IPS-20b (cell line): ENCODE data around the gene EMX2.

Source experiments
- H3K27ac ChIP-seq: one replicate; pipeline ENCODE4 v1.5.1; 2013; ENCODE audit warnings: low read length
- H3K27me3 ChIP-seq: 2 replicates; pipeline ENCODE4 v1.6.1; 2013; ENCODE audit warnings: mild to moderate bottlenecking, low read length, inconsistent platforms; ENCODE audit not compliant: insufficient read depth
- H3K36me3 ChIP-seq: 2 replicates; pipeline ENCODE4 v1.6.1; 2013; ENCODE audit warnings: low read depth, mild to moderate bottlenecking, inconsistent platforms, low read length, moderate library complexity; ENCODE audit not compliant: insufficient read depth
- H3K4me1 ChIP-seq: 2 replicates; pipeline ENCODE4 v1.6.1; 2013; ENCODE audit warnings: mild to moderate bottlenecking, control low read depth, inconsistent platforms, low read length, moderate library complexity; ENCODE audit not compliant: insufficient read depth
- H3K4me3 ChIP-seq: 2 replicates; pipeline ENCODE4 v1.5.1; 2013; ENCODE audit warnings: mild to moderate bottlenecking, low read length, inconsistent platforms
- H3K9ac ChIP-seq: 2 replicates; pipeline ENCODE4 v1.6.1; 2013; ENCODE audit warnings: low read depth, mild to moderate bottlenecking, inconsistent platforms, low read length, moderate library complexity
- H3K9me3 ChIP-seq: 2 replicates; pipeline ENCODE4 v1.6.1; 2013; ENCODE audit warnings: mild to moderate bottlenecking, low read depth, low read length, inconsistent platforms; ENCODE audit not compliant: insufficient read depth

EMX2 gene

GRCh38 chr10:117554241-117554814 is 11.8 kb downstream of the EMX2 start:
- Histone ChIP-seq H3K4me3 (peak overlapping the region; percentile 26; the same call in 1 of the 2 replicates), H3K27ac (no peak overlapping the region), H3K9ac (no peak overlapping the region), H3K27me3 (peaks cover 90% of the 10 kb centered on the region), H3K36me3 (no peaks in the 10 kb centered on the region), H3K4me1 (no peaks in the 10 kb centered on the region; the same call in 1 of the 2 replicates), H3K9me3 (no peaks in the 10 kb centered on the region)

GRCh38 chr10:117555017-117555416 is 12.5 kb downstream of the EMX2 start:
- no peaks in the 10 kb centered on the region for H3K36me3 ChIP-seq
- no peaks in the 10 kb centered on the region for H3K9me3 ChIP-seq
- no peak overlapping the region for H3K4me3 ChIP-seq
- no peak overlapping the region for H3K9ac ChIP-seq
- peaks cover 89% of the 10 kb centered on the region for H3K27me3 ChIP-seq
- H3K4me1 ChIP-seq, result no peaks in the 10 kb centered on the region; the same call in 1 of the 2 replicates
- no peak overlapping the region for H3K27ac ChIP-seq

- H3K27ac ChIP-seq, result no peak overlapping the region
- peaks cover 87% of the 10 kb centered on the region for H3K27me3 ChIP-seq
- H3K4me3 ChIP-seq, result no peak overlapping the region
- H3K9ac ChIP-seq, result no peak overlapping the region
- H3K36me3 ChIP-seq, result no peaks in the 10 kb centered on the region
- no peaks in the 10 kb centered on the region for H3K9me3 ChIP-seq
- H3K4me1 ChIP-seq, result no peaks in the 10 kb centered on the region; the same call in 1 of the 2 replicates
Measured at GRCh38 chr10:117555863-117556262, 13.3 kb downstream of the EMX2 start.

GRCh38 chr10:117556356-117556755 is 13.8 kb downstream of the EMX2 start:
- H3K4me3 ChIP-seq, result no peak overlapping the region
- H3K9ac ChIP-seq, result no peak overlapping the region
- peaks cover 85% of the 10 kb centered on the region for H3K27me3 ChIP-seq
- no peak overlapping the region for H3K27ac ChIP-seq
- H3K4me1 ChIP-seq, result no peaks in the 10 kb centered on the region; the same call in 1 of the 2 replicates
- H3K36me3 ChIP-seq, result no peaks in the 10 kb centered on the region
- H3K9me3 ChIP-seq, result no peaks in the 10 kb centered on the region

- Histone ChIP-seq H3K9me3 (no peaks in the 10 kb centered on the region), H3K9ac (no peak overlapping the region), H3K4me1 (no peaks in the 10 kb centered on the region), H3K36me3 (no peaks in the 10 kb centered on the region), H3K4me3 (no peak overlapping the region), H3K27me3 (peaks cover 51% of the 10 kb centered on the region), H3K27ac (no peak overlapping the region)
Measured at GRCh38 chr10:117559712-117560111, 17.2 kb downstream of the EMX2 start.

GRCh38 chr10:117560942-117561341 is 18.4 kb downstream of the EMX2 start:
- Histone ChIP-seq H3K4me1 (no peaks in the 10 kb centered on the region), H3K36me3 (no peaks in the 10 kb centered on the region), H3K27me3 (peaks cover 39% of the 10 kb centered on the region), H3K27ac (no peak overlapping the region), H3K4me3 (no peak overlapping the region), H3K9me3 (no peaks in the 10 kb centered on the region), H3K9ac (no peak overlapping the region)

- Histone ChIP-seq H3K27ac (no peak overlapping the region), H3K9me3 (no peaks in the 10 kb centered on the region), H3K9ac (no peak overlapping the region), H3K36me3 (no peaks in the 10 kb centered on the region), H3K4me3 (no peak overlapping the region), H3K4me1 (no peaks in the 10 kb centered on the region), H3K27me3 (peaks cover 27% of the 10 kb centered on the region)
Measured at GRCh38 chr10:117562220-117562619, 19.7 kb downstream of the EMX2 start.

GRCh38 chr10:117562896-117563737 is 20.6 kb downstream of the EMX2 start:
- no peak overlapping the region for H3K27ac ChIP-seq
- H3K4me3 ChIP-seq, result no peak overlapping the region
- no peaks in the 10 kb centered on the region for H3K4me1 ChIP-seq
- H3K36me3 ChIP-seq, result no peaks in the 10 kb centered on the region
- peaks cover 22% of the 10 kb centered on the region for H3K27me3 ChIP-seq
- no peak overlapping the region for H3K9ac ChIP-seq
- no peaks in the 10 kb centered on the region for H3K9me3 ChIP-seq

- no peak overlapping the region for H3K27ac ChIP-seq
- H3K36me3 ChIP-seq, result no peaks in the 10 kb centered on the region
- no peak overlapping the region for H3K4me3 ChIP-seq
- no peak overlapping the region for H3K9ac ChIP-seq
- no peaks in the 10 kb centered on the region for H3K9me3 ChIP-seq
- no peaks in the 10 kb centered on the region for H3K4me1 ChIP-seq
- peaks cover 21% of the 10 kb centered on the region for H3K27me3 ChIP-seq
Measured at GRCh38 chr10:117563780-117564179, 21.2 kb downstream of the EMX2 start.

GRCh38 chr10:117565068-117565467 is 22.5 kb downstream of the EMX2 start:
- H3K27me3 ChIP-seq, result peaks cover 13% of the 10 kb centered on the region
- no peaks in the 10 kb centered on the region for H3K36me3 ChIP-seq
- H3K9me3 ChIP-seq, result no peaks in the 10 kb centered on the region
- H3K27ac ChIP-seq, result no peak overlapping the region
- no peak overlapping the region for H3K4me3 ChIP-seq
- no peaks in the 10 kb centered on the region for H3K4me1 ChIP-seq
- no peak overlapping the region for H3K9ac ChIP-seq

GRCh38 chr10:117568334-117568733 is 25.8 kb downstream of the EMX2 start:
- Histone ChIP-seq H3K4me3 (no peak overlapping the region), H3K27ac (no peak overlapping the region), H3K4me1 (no peaks in the 10 kb centered on the region), H3K27me3 (peaks cover 4% of the 10 kb centered on the region; the same call in 1 of the 2 replicates), H3K9ac (no peak overlapping the region), H3K36me3 (no peaks in the 10 kb centered on the region), H3K9me3 (no peaks in the 10 kb centered on the region)
